HG03432 (cell line): Measurements from ENCODE around the gene PAPPA.

Source experiments
- ATAC-seq: cut with Tn5 transposase; IDR thresholded peaks from one replicate; pipeline ENCODE4 v1.9.1; 2021; ENCODE audit warnings: mild to moderate bottlenecking, moderate library complexity; ENCODE audit not compliant: unreplicated experiment

PAPPA gene

DNA sequence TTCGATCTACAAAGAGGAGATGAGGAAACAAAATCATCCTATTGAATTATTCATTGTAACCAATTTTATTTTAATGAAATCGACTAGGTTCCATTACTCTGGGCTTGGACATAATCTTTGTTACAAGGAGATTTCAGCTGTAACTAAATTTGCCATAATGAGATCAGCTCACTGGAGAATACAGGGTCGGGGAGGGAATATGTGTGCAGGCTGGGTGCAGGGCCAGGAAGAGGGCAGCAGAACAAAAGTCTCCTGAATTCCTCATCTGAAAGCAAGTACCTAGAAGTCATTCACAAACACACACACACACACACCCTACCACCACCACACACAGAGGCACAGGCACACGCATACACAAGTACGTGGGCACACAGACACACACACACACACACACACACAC, 151.2 kb downstream of the PAPPA start:
- no peak for ATAC-seq

GRCh38 chr9:116308076-116308475, 154.5 kb downstream of the PAPPA start:
- no peak for ATAC-seq

GRCh38 chr9:116309900-116310611, 156.5 kb downstream of the PAPPA start:
- no peak for ATAC-seq

DNA sequence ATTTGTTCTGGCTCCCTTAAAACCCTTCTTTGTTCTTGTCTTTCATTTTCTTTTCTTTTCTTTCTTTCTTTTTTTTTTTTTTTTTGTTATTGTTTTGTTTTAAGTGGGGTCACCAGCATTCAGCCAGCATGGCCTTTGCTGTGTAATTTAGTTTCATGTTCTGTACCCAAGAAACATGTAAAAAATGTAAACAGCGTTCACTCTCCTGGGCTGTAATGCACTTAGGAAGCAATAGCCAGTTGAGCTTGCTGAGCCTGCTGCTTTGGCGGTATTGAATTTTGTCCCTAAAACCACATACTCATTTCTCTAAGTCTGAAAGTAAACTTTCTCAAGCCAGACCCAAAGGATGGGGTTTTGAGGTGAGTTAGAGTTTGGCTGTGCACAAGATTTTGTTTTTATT, 158.6 kb downstream of the PAPPA start:
- no peak for ATAC-seq

GRCh38 chr9:116313638-116314037, 160.0 kb downstream of the PAPPA start:
- no peak for ATAC-seq

DNA sequence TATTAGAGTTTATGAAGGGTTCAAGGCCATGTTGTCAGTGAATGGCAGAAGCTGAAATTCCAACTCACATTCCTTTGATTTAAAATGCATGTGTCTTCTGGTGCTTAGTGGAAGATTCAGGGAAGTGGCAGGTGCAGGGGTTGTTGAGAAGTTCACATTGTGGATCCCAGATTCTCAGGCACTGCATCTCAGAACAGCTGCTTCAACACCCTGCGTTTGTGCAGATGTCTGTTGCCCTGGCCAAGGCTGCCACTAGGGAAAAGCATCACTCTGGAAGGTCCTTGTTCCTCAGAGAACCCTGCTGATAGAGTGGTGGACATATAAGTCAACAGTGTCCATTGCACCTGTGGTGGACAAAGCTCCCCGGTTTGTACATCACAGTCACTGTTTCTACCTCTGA, 162.7 kb downstream of the PAPPA start:
- no peak for ATAC-seq

- ATAC-seq: no peak
Measured at GRCh38 chr9:116317503-116317902, 163.9 kb downstream of the PAPPA start.

GRCh38 chr9:116318468-116319374, 165.1 kb downstream of the PAPPA start:
- ATAC-seq: no peak

GRCh38 chr9:116319480-116319879, 165.9 kb downstream of the PAPPA start:
- no peak for ATAC-seq

DNA sequence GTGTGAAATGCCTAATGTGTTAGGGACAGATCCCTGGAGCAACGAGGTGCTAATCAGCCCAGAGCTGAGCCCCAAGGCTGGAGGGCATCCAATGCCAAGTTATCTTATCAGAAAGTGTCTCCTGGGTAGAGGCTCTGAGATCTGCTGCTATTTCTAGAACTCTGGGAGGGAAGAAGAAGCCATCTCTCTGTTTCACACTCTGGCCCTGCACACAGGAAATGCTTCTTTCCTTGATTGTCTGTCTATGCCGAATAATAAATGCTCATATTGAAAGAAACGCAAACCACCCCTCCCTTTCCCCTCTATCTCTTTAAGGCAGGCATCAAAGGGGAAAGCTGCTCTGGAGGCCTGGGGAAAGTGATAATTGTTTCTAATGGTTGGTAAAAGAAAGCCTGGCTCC, 166.7 kb downstream of the PAPPA start:
- ATAC-seq: no peak

DNA sequence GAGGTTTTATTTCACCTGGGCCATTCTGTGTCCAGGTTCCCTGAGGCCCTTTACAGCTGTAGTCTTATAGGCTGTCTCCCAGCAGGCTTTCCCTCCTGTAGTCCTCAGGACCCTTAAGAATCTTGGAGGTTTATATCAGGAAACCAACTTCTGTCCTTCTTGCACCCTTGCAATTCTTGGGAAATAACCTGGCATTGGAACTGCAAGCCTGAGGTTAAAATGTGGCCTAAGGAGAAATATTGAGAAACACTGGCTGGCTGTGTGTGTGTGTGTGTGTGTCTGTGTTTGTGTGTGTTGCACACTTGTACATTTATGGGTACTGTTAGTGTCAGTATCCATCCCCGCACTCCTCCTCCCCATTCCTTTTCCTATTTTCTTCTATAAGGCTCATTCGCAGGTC, 168.9 kb downstream of the PAPPA start:
- ATAC-seq: no peak

DNA sequence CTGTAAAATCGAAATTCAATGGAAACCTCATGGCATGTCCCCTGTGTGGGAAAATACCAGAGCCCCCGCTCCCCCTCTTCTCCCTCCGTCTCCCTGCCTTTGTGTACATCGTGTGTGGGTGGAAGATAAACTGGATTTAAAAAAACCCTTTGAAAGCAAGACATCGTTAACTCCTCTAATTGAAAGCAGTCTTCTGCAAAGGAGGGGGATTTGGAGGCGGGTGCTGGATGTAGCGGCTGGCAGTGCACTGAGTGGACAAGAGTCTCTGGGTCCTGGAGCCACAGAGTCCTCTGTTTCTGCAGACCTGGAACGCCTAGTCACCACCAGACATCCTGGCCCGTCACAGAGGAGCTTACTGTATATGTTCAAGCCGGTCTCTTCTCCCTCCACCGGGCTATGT, 169.4 kb downstream of the PAPPA start:
- no peak for ATAC-seq

- ATAC-seq: no peak
Measured at GRCh38 chr9:116323571-116323970, 170.0 kb downstream of the PAPPA start.

- ATAC-seq: no peak
Measured at GRCh38 chr9:116325924-116326323, 172.3 kb downstream of the PAPPA start.

GRCh38 chr9:116327701-116328405, 174.3 kb downstream of the PAPPA start:
- ATAC-seq: no peak

DNA sequence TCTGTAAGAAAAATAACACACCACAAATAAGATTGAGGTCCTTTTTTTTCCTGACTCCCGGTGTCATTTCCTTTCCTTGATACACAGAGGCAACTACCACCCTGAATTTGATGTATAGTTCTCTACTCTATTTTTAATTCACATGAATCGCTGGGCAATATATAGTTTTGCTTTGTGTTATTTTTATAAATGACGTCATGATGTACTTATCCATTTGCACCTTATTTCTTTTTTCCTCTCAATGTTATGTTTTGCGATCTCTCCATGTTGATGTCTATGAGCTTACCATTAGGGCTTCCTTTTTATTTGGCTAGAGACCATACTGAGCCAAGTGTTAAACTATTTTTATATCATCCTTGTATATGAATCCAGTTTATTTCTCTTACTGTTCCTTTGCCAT, 175.9 kb downstream of the PAPPA start:
- ATAC-seq: no peak

GRCh38 chr9:116331241-116331640, 177.7 kb downstream of the PAPPA start:
- no peak for ATAC-seq

- ATAC-seq: no peak
Measured at GRCh38 chr9:116332090-116332489, 178.5 kb downstream of the PAPPA start.

DNA sequence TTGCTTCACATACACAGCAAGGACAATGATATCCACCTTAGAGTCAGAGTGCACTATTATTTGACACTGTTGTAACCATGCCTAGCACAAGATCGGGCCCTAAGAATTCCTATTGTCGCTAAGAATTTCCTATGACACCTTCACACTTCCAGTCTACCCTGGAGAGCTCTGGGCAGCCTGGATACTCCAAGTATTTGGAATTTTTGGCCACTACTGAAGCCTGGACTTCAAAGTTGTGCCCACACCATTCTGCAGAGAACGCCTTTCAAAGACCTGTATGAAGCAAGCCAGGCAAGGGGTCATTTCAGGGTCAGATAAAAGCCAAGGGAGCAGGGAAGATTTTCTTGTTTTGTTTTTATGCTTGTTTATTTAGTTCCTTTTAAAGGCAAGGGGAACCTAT, 179.7 kb downstream of the PAPPA start:
- ATAC-seq: no peak

GRCh38 chr9:116334546-116335150, 181.1 kb downstream of the PAPPA start:
- ATAC-seq: no peak

DNA sequence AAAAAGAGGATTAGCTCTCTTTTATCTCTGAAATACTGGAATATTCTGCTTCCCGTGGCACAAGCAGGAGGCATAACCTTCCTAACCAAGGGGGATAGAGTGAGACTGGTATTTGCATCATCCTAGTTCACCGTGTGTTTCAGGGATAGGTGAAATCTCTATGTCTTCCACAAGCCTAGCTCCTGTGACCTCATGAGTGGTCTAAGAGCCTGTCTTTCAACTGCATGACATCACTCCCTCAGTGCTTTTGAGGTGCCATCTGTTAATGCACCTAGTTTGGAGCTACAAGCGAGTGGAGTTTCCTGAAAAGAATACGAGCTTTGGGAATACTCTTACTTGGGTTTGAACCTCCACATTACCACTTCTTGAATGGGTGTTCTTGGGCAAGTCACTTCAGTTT, 181.8 kb downstream of the PAPPA start:
- no peak for ATAC-seq
